GM19463 (cell line): Measurements from ENCODE around the gene IL5.
"Not testable (repeated sequence)": the region's sequence is repeated elsewhere in the genome, so short reads cannot be mapped to it uniquely, and the experiment has no call there.

Source experiments
- ATAC-seq: cut with Tn5 transposase; IDR thresholded peaks from one replicate; pipeline ENCODE4 v1.9.1; 2021; ENCODE audit warnings: mild to moderate bottlenecking, moderate library complexity; ENCODE audit not compliant: unreplicated experiment

The IL5 gene

DNA sequence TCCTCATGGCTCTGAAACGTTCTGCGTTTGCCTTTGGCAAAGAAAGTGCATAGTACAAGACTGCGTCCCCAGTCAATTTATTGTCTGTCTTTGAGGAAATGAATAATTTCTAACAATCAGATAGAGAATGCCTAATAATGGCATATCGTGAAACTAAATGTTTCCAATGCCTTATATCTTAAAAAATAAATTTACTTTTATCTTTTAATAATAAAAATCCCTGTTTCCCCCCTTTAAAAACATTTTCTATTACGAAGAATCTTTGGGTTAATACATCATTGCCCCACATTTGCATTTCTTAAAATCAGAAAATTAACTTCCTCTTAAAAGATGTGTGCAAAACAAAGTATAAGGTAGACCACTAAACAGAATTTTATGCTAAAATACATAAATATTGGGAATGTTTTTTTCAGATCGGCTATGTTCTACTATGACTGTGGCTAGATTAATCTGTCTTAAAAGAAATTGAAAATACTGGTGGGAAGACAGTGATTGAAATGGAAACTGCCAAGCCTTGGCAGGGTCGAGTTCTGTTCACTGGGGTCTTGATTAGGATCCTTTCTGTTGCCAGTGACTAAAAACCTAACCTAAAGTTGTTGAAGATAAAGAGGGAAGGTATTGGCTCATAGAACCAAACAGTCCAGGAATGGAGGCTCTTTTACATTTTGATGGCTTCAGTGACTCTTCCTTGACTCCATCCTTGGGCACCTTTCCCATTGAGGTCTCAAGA, at the start of gene IL5:
Gene IL5 (minus strand): TSS at position 51 of the 730 bp plus-strand sequence. CDS start 44 bp downstream, at position 7.
- no peak for ATAC-seq

DNA sequence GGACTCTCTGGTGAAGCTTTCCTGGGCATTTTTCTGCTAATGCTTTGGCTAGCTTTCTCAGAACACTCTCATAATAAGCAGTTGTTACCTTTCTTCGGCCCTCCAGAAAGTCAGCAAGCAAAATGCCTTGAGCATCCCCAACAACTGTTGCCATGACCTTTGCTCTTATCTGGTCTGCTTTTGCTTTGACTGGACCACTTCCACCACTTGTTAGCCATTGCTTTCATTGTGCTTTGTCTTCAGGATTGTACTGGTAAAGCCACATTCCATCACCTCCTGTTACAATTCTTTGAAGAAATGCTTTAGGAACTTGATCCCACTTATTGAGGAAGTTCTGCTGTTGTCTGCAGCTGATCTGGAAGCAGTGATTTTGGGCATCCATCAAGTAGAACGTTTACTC, 49.2 kb upstream of the IL5 start:
- no peak for ATAC-seq

- no peak for ATAC-seq
These were observed 47.8 kb upstream of the IL5 start for GRCh38 chr5:132591145-132591544.

DNA sequence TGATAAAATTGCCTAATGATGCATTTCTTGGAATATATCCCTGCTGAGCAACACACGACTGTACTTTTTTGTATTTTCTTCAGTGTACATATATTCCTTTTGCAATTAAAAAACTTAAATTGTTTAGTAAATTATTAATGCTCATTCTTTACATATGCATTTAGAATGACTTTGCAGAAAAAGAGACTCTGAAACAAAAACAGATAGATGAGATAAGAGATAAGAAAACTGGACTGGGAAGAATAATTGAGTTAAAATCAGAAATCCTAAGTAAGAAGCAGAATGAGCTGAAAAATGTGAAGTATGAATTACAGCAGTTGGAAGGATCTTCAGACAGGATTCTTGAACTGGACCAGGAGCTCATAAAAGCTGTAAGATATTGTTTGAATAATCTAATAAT, 46.1 kb upstream of the IL5 start:
- no peak for ATAC-seq

- ATAC-seq: no peak
These were observed 42.7 kb upstream of the IL5 start for GRCh38 chr5:132586063-132586462.

- not testable (repeated sequence) for ATAC-seq
These were observed 41.2 kb upstream of the IL5 start for GRCh38 chr5:132584560-132584959.

DNA sequence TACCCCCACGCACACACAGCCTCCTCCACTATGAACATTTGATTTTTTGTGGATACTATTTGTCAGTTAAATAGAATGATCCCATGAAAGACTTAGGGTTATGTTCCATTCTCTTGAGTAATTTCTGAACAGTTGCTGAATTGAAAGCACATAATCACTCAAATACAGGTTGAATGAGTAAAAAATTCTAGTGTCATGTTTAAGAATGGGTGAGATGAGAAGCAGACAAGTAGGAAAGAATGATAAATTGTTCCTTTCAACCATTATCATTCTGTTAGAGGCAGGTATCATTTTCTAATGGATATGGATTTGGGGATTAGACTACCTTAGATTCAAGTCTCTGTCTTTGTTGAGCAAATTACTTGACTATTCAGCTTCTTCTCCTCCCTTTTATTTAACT, 32.8 kb upstream of the IL5 start:
- no peak for ATAC-seq

- ATAC-seq: no peak
These were observed 23.3 kb upstream of the IL5 start for GRCh38 chr5:132566657-132567056.

DNA sequence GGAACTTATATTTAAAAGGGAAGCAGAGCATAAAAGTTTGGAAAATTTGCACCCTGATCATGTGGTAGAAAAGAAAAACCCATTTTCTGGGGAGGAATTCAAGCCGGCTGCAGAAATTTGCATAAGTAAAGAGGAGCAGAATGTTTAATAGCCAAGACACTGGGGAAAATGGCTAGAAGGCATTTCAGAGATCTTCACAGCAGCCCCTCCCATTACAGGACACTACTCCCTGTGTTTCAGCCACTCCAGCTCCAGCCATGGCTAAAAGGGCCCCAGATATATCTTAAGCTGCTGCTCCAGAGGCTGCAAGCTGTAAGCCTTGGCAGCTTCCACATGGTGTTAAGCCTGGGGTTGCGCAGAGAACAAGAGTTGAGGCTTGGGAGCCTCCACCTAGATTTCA, 21.2 kb upstream of the IL5 start:
- ATAC-seq: not testable (repeated sequence)

DNA sequence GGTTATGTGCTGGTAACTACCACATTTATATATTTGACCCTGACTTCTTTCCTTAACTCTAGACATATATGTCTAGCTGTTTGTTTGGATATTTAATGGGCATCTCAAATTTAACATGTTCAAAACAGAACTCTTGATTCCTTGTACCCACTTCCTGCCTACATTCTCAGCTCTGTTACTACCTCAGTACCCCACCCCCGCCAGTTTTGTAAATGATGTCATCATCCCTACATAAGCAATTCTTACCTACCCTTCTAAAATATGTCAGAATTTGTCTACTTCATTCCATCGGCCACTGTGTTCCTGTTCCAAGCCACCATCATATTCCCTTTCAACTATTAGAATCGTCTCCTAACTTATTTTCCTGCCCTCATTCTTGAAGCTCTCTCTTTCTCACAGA, 18.3 kb upstream of the IL5 start:
- no peak for ATAC-seq

GRCh38 chr5:132559383-132560060, 16.2 kb upstream of the IL5 start:
- ATAC-seq: no peak

DNA sequence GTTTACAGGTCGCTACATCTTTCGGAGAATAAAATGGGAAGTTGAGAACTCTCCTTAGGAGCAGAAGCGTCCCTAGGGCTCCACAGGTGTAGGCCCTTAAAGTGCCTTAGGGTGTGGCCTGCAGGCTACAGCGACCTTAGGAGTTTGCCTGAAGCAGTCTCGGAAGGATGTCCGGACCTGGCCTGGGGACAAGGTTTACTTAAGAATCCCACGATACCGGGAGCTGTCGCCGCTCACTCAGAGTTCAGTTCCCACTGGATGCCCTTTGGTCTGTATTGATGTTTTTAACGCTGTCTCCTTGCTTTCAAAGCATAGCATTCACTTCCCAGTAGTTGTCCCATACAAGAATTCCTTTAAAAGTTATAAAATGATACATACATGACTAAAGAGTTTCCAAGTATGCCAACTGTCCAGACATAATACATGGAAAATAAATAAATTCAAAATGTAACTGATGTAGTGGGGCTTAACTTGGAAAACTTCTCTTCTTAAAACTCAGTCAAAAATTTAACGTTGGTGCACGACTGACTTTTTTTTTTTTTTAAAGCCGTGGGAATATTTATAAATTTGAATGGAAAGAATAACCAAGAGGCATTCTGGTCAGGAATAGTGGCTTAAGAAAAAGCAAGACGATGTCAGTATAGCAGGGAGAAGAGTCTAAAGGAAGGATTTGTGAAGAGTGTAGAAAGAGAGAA, 14.3 kb upstream of the IL5 start:
- ATAC-seq: peak; percentile 25

DNA sequence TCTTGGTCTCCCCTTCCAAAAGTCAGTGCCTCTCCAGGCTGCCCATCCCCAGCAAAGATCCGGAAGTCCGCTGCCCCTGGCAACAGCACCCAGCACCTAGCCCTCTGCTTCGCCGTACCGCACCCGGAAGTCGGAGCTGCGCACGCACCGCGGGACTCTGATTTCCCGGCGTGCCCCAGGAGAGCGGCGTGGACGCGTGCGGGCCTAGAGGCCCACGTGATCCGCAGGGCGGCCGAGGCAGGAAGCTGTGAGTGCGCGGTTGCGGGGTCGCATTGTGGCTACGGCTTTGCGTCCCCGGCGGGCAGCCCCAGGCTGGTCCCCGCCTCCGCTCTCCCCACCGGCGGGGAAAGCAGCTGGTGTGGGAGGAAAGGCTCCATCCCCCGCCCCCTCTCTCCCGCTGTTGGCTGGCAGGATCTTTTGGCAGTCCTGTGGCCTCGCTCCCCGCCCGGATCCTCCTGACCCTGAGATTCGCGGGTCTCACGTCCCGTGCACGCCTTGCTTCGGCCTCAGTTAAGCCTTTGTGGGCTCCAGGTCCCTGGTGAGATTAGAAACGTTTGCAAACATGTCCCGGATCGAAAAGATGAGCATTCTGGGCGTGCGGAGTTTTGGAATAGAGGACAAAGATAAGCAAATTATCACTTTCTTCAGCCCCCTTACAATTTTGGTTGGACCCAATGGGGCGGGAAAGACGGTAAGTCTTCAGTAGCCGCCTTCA, 13.6 kb upstream of the IL5 start, which contains the start of gene RAD50:
Gene RAD50 (plus strand): TSS at position 215 of the 715 bp plus-strand sequence. CDS start 348 bp downstream, at position 563.
- ATAC-seq: peak; percentile 96

GRCh38 chr5:132556153-132556762, 12.9 kb upstream of the IL5 start:
- no peak for ATAC-seq

DNA sequence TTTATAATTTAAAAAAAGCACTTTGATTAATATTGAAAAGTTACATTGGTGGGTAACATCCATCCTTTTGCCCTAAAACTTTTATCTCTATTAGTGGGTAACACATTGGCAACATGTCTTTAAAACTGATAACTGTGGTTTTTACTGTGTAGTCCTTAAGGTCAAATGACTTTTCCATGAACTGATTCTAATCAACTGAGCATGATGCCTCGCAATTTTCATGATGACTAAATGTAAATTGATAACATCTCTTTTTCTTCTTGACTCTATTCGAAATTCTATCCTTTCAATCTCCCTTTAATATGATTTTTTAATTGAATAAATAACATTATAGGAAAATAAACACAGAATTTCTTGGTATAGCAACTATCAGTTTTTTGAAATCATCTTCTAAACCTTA, 6.3 kb upstream of the IL5 start:
- no peak for ATAC-seq

DNA sequence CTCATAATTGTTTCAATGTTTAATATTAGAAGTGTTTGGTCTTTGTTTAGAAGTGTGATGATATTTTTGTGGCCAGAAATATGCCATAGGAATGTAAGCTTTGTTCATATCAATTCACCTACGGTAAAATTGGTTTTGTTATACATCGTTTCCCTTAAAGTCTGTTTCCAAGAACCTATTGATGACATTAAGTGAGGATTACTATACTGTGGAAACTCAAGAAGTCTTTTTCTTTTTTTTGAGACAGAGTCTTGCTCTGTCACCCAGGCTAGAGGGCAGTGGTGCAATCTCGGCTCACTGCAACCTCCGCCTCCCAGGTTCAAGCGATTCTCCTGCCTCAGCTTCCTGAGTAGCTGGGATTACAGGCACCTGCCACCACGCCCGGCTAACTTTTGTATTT, 5.5 kb upstream of the IL5 start:
- ATAC-seq: not testable (repeated sequence)

- no peak for ATAC-seq
These were observed 3.9 kb upstream of the IL5 start for GRCh38 chr5:132547269-132547668.

- ATAC-seq: no peak
These were observed 2.8 kb upstream of the IL5 start for GRCh38 chr5:132546108-132546507.

GRCh38 chr5:132540764-132541163, 2.6 kb downstream of the IL5 start:
- no peak for ATAC-seq

DNA sequence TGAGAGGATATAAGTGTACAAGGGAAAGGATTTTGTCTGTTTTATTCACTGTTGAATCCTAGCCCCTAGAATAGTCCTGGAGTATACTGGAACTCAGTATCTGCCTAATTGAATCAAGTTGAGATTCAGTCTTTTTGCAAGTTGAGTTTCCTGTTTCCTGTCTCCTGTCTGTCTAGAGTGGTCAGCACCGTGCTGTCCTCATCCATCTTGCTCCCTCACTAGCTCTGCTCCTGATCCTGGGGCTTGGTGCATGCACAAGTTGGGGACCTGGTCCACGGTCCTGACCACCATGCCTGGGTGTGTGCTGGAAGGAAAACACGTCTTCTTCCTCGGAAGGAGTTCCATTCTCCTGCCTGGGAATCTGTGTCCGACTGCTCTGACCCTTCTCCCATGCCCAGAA, 3.2 kb downstream of the IL5 start:
- no peak for ATAC-seq

GRCh38 chr5:132539716-132540115, 3.6 kb downstream of the IL5 start:
- no peak for ATAC-seq
